Measurements from ENCODE around the gene GAK. TPM values are rescaled to one million over a fixed set of nuclear protein-coding genes. Genes with fewer than 3 reads are reported as not detected.

GAK gene
- total and polyA plus RNA-seq, 2 of the 13 experiments (the other 11 are each of a cell fraction or from before 2014, with no cell fraction given): 17.5 to 44.3 TPM

DNA sequence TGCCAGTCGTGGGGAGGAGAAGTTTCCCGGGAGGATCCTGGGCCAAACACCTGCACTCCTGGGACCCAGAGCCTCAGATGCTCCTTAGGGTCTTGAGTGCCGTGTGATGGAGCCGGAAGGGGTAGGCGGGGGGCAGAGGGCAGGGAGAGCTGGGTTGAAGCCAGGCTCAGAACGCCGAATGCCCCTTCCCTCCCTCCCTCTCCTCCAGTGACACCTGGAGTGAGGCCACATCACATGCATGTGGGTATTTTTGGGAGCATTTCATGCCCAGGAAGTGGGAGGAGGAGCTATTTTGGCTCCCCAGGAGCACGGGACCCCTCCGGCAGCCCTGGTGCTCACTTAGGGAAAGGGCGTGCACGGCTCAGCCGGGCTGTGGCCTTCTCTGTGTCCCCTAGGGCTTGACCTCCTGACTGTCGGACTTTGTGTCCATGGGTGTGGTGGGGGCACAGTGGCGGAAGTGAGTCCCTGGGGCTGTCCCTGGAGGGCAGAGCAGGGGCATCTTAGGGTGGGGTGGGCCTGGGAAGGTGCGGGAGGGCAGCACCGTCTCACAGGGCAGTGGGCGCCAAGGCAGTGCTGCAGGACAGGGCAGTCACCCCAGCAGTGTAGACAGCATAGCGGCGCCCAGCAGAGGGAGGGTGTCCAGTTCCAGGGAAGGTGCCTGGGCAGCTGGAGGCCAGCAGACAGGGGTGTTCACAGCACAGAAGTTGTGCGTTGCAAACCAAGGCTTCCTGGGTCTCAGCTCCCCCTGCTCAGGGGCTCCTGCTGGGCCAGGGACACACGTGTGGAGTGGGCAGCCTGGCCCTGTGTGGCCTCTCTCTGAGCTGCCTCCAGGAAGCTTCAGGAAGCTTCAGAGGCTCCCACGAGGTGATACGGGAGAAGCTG is 101.3 kb downstream of the GAK start (continued):
- TF ChIP-seq HNRNPUL1 (IDR thresholded peaks at IDR 0.05; ENCODE audit: low read depth, low read length) (no peak), ZNF550 (CRISPR knock-in tag; IDR thresholded peaks at IDR 0.05; ENCODE audit: borderline replicate concordance) (no peak), HIVEP1 (CRISPR knock-in tag; IDR thresholded peaks at IDR 0.05) (no peak), ZSCAN20 (CRISPR knock-in tag; IDR thresholded peaks at IDR 0.05; ENCODE audit: borderline replicate concordance) (no peak), KDM3A (CRISPR knock-in tag; IDR thresholded peaks at IDR 0.05; ENCODE audit: low read depth) (no peak), YEATS4 (CRISPR knock-in tag; IDR thresholded peaks at IDR 0.05; ENCODE audit: borderline replicate concordance) (no peak), ZMAT3 (CRISPR knock-in tag; conservative IDR thresholded peaks at IDR 0.05) (no peak), ETV5 (CRISPR knock-in tag; IDR thresholded peaks at IDR 0.05; ENCODE audit: borderline replicate concordance) (0 out of 2 replicates have a peak, but pooled peaks have one; percentile 9), MAF1 (CRISPR knock-in tag; IDR thresholded peaks at IDR 0.05; ENCODE audit: borderline replicate concordance) (no peak), MTF1 (CRISPR knock-in tag; IDR thresholded peaks at IDR 0.05) (no peak), ZFP36L2 (CRISPR knock-in tag; IDR thresholded peaks at IDR 0.05) (no peak), DNMT3B (CRISPR knock-in tag; conservative IDR thresholded peaks at IDR 0.05) (no peak), GABPB1 (CRISPR knock-in tag; IDR thresholded peaks at IDR 0.05) (0 out of 2 replicates have a peak, but pooled peaks have one; percentile 25), MYNN (CRISPR knock-in tag; IDR thresholded peaks at IDR 0.05; ENCODE audit: low read depth) (no peak)
- TF ChIP-seq, protein P1, sequence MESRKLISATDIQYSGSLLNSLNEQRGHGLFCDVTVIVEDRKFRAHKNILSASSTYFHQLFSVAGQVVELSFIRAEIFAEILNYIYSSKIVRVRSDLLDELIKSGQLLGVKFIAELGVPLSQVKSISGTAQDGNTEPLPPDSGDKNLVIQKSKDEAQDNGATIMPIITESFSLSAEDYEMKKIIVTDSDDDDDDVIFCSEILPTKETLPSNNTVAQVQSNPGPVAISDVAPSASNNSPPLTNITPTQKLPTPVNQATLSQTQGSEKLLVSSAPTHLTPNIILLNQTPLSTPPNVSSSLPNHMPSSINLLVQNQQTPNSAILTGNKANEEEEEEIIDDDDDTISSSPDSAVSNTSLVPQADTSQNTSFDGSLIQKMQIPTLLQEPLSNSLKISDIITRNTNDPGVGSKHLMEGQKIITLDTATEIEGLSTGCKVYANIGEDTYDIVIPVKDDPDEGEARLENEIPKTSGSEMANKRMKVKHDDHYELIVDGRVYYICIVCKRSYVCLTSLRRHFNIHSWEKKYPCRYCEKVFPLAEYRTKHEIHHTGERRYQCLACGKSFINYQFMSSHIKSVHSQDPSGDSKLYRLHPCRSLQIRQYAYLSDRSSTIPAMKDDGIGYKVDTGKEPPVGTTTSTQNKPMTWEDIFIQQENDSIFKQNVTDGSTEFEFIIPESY (CRISPR knock-in tag; IDR thresholded peaks at IDR 0.05): peak; percentile 63
- TF ChIP-seq, protein P2, sequence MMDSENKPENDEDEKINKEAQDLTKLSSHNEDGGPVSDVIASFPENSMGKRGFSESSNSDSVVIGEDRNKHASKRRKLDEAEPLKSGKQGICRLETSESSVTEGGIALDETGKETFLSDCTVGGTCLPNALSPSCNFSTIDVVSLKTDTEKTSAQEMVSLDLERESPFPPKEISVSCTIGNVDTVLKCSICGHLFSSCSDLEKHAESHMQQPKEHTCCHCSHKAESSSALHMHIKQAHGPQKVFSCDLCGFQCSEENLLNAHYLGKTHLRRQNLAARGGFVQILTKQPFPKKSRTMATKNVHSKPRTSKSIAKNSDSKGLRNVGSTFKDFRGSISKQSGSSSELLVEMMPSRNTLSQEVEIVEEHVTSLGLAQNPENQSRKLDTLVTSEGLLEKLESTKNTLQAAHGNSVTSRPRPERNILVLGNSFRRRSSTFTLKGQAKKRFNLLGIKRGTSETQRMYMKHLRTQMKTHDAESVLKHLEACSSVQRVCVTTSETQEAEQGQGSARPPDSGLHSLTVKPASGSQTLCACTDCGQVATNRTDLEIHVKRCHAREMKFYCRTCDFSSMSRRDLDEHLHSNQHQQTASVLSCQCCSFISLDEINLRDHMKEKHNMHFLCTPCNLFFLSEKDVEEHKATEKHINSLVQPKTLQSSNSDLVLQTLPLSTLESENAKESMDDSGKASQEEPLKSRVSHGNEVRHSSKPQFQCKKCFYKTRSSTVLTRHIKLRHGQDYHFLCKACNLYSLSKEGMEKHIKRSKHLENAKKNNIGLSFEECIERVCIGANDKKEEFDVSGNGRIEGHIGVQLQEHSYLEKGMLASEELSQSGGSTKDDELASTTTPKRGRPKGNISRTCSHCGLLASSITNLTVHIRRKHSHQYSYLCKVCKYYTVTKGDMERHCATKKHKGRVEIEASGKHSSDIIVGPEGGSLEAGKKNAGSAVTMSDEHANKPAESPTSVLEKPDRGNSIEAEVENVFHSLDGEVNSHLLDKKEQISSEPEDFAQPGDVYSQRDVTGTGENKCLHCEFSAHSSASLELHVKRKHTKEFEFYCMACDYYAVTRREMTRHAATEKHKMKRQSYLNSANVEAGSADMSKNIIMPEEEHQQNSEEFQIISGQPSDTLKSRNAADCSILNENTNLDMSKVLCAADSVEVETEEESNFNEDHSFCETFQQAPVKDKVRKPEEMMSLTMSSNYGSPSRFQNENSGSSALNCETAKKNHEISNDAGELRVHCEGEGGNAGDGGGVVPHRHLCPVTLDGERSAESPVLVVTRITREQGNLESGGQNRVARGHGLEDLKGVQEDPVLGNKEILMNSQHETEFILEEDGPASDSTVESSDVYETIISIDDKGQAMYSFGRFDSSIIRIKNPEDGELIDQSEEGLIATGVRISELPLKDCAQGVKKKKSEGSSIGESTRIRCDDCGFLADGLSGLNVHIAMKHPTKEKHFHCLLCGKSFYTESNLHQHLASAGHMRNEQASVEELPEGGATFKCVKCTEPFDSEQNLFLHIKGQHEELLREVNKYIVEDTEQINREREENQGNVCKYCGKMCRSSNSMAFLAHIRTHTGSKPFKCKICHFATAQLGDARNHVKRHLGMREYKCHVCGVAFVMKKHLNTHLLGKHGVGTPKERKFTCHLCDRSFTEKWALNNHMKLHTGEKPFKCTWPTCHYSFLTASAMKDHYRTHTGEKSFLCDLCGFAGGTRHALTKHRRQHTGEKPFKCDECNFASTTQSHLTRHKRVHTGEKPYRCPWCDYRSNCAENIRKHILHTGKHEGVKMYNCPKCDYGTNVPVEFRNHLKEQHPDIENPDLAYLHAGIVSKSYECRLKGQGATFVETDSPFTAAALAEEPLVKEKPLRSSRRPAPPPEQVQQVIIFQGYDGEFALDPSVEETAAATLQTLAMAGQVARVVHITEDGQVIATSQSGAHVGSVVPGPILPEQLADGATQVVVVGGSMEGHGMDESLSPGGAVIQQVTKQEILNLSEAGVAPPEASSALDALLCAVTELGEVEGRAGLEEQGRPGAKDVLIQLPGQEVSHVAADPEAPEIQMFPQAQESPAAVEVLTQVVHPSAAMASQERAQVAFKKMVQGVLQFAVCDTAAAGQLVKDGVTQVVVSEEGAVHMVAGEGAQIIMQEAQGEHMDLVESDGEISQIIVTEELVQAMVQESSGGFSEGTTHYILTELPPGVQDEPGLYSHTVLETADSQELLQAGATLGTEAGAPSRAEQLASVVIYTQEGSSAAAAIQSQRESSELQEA (CRISPR knock-in tag; IDR thresholded peaks at IDR 0.05; ENCODE audit: not compliant biosample characterization): no peak
- TF ChIP-seq, protein P3, sequence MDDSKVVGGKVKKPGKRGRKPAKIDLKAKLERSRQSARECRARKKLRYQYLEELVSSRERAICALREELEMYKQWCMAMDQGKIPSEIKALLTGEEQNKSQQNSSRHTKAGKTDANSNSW (CRISPR knock-in tag; IDR thresholded peaks at IDR 0.05; ENCODE audit: borderline replicate concordance): no peak
- TF ChIP-seq, protein P4, sequence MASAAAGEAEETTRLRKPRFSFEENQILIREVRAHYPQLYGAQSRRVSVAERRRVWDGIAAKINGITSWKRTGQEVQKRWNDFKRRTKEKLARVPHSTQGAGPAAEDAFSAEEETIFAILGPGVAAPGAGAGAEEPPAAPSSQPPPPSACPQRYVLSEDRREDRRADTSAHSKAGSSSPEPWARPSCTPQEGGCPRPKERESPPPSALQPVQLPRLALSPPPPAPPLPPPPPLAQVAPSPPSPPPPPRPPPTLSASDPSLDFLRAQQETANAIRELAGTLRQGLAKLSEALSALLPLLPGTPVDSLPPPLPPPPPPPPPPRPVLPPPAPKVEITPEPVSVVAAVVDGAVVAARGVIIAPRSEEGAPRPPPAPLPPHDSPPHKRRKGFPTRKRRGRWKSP (CRISPR knock-in tag; IDR thresholded peaks at IDR 0.05): no peak
